Heart left ventricle (tissue), 13 donors: ENCODE results near the gene EXOSC5.

Experiments
- CTCF ChIP-seq, 12 donors: fragments of 200-600 bp; sonication (generic) in 4 of 12; IDR thresholded peaks; one replicate each; pipeline versions ENCODE4 v1.5.0 to v1.8.0; 2018 to 2022; ENCODE audit warnings: antibody characterized with exemption in 12 of 12, mild to moderate bottlenecking in 5 of 12
- POLR2A ChIP-seq, 2 donors: fragments of 450-650 bp; IDR thresholded peaks; one replicate each; pipeline ENCODE4 v1.6.1; 2017; ENCODE audit warnings: antibody characterized with exemption in 2 of 2, mild to moderate bottlenecking in 2 of 2, moderate library complexity in 2 of 2
- donor health status: ischemic (EF 13 %, LVEDD 7.1; RV severe dilation, severe dysfunction).
- donor health status: DM: no; HTN: yes; CAD: no.
- donor health status: DM: no; HTN: no; CAD: no.
- donor health status: ischemic (EF 25% LVEDD 6.9; RV normal size, moderate dysfunction).
- donor health status: ischemic (EF 25% LVEDD 5.7; RV mildly dilated, moderate dysfunction).
- donor health status: ischemic (EF 35%, LVEDD 5.7; RV mildly dilated, moderate dysfunction).
- donor health status: nonischemic (EF 11% LVEDD 7.7; RV severe dilation, severe dysfunction).
- donor health status: DM: yes; HTN: yes; CAD: no.
- donor health status: PGD.
- donor health status: ischemic (EF 29% LVEDD 5.4; RV normal size, mild dysfunction).
- donor health status: nonischemic (EF 23%, LVEDD 6.1; RV moderate dilation, normal function).

- no peak for TF ChIP-seq CTCF (IDR thresholded peaks at IDR 0.05)
- TF ChIP-seq POLR2A (IDR thresholded peaks at IDR 0.05): no peak
Observed at GRCh38 chr19:41425174-41426115, 28.3 kb upstream of the EXOSC5 start.
